HFFc6 (cell line): ENCODE measurements around the gene CTNNA2. TPM values are rescaled to one million over a fixed set of nuclear protein-coding genes. Genes with fewer than 3 reads are reported as not detected.

Experiments
- DNase-seq: peaks from one replicate; pipeline ENCODE4 v3.0.0-alpha.2; 2018
- H3K27ac Mint-ChIP-seq: 2 replicates; pipeline ENCODE4 v1.8.0; 2020; ENCODE audit warnings: mild to moderate bottlenecking, mixed read lengths
- H3K27me3 Mint-ChIP-seq: 2 replicates; pipeline ENCODE4 v1.8.0; 2021; ENCODE audit warnings: mild to moderate bottlenecking, moderate library complexity, mixed read lengths; ENCODE audit not compliant: insufficient read depth
- H3K36me3 Mint-ChIP-seq: 2 replicates; pipeline ENCODE4 v1.8.0; 2021; ENCODE audit warnings: low read depth, mixed read lengths
- H3K4me1 Mint-ChIP-seq: 2 replicates; pipeline ENCODE4 v1.8.0; 2020; ENCODE audit warnings: low read depth, mixed read lengths
- H3K4me3 Mint-ChIP-seq: 2 replicates; pipeline ENCODE4 v1.8.0; 2020; ENCODE audit warnings: mild to moderate bottlenecking, moderate library complexity, mixed read lengths
- H3K9me3 Mint-ChIP-seq: 2 replicates; pipeline ENCODE4 v1.8.0; 2020; ENCODE audit warnings: mild to moderate bottlenecking, mixed read lengths
- total RNA-seq, 6 experiments: library from RNA; stranded (reverse); fragmentation: NEBNext Ultra II Directional; extraction: Animal tissue kit (Norgen Biotek cat#: 25700); gene quantifications; 2 replicates in 1 of 6; 3 replicates in 5 of 6; pipeline ENCODE4 v1.2.3, GENCODE V29; 2021
- TF ChIP-seq, protein P1 (sequence below): fragments of 200-600 bp; sonication (generic); IDR thresholded peaks from 2 replicates; pipeline ENCODE4 v1.5.0; 2021; ENCODE audit warnings: antibody characterized with exemption, mild to moderate bottlenecking

The CTNNA2 gene
- total RNA-seq, 6 experiments from 2014 or later: not detected

DNA sequence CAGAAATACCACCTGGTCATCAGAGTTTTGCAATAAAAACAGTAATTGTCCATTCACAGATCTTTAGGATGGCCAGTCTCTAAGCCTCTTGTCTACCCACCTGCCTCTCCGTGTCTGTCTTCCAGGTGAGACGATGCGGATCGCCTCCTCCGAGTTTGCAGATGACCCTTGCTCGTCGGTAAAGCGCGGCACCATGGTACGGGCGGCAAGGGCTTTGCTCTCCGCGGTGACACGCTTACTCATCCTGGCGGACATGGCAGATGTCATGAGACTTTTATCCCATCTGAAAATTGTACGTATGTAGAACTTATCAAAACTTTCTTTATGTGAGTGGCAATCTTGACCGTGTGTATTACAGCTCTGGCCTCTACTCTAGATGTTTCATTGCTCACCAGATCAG lies 345.0 kb downstream of the CTNNA2 start:
- no peaks in the 10 kb centered on the region for H3K4me1 Mint-ChIP-seq
- no peaks in the 10 kb centered on the region for H3K36me3 Mint-ChIP-seq
- no peak for DNase-seq
- TF ChIP-seq, protein P1, sequence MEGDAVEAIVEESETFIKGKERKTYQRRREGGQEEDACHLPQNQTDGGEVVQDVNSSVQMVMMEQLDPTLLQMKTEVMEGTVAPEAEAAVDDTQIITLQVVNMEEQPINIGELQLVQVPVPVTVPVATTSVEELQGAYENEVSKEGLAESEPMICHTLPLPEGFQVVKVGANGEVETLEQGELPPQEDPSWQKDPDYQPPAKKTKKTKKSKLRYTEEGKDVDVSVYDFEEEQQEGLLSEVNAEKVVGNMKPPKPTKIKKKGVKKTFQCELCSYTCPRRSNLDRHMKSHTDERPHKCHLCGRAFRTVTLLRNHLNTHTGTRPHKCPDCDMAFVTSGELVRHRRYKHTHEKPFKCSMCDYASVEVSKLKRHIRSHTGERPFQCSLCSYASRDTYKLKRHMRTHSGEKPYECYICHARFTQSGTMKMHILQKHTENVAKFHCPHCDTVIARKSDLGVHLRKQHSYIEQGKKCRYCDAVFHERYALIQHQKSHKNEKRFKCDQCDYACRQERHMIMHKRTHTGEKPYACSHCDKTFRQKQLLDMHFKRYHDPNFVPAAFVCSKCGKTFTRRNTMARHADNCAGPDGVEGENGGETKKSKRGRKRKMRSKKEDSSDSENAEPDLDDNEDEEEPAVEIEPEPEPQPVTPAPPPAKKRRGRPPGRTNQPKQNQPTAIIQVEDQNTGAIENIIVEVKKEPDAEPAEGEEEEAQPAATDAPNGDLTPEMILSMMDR: no peak
- no peaks in the 10 kb centered on the region for H3K9me3 Mint-ChIP-seq
- H3K27ac Mint-ChIP-seq: no peak overlapping the region
- H3K4me3 Mint-ChIP-seq: no peak overlapping the region
- H3K27me3 Mint-ChIP-seq: no peaks in the 10 kb centered on the region; the same call in 1 of the 2 replicates

DNA sequence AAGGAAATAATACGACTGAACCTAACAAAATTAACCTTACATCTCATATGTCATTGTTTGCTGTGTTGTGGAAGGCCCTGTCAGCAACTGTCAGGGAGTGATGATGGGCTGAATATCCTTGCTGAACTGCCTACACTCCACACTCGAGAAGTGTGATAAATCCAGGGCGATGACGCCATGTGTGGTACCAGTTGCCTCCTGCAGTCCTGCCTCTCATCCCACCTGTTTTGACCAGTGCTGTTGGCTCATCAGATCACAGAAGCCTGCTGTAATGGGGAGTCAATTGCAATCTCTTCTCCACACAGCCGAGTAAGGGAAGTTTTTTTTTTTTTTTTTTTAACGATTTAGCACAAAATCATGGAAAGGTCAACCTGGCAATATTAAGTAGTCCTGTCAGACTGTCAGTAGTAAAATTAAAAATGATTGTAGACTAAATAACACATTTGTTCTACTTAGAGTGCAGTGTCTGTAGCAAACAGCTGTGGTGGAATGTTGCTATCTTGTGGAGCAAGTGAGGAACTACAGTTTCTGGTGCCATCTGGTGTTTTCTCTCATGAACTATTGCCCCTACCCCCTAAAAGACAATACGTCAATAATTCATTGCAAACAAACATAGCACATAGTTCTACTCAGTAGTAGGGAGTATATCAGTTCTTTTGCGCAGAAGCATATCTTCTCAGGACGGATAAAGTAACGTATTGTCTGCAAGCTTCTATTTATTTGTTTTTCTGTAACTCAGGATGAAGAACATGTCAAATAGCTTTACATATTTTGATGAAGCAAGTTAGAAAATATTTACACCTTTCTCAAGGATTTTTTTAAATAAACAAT lies 347.6 kb downstream of the CTNNA2 start:
- DNase-seq: peak; percentile 30

DNA sequence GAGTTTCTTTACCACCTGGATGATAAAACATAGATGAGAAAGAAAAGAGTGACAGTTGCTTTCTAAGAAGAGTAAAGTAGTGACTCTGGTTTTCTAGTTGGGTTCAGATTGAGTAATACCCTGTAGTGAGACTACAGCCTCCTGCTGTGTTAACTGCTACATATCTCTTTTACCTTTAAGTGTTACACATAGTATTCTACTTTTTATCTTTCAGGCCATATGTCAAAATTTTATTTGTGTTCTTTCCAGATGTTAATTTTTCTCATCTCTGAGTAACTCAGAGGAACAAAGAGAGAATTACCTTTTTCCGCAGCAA lies 348.2 kb downstream of the CTNNA2 start:
- DNase-seq: no peak
- H3K36me3 Mint-ChIP-seq: no peaks in the 10 kb centered on the region
- H3K4me1 Mint-ChIP-seq: no peaks in the 10 kb centered on the region
- no peaks in the 10 kb centered on the region; the same call in 1 of the 2 replicates for H3K27me3 Mint-ChIP-seq
- H3K9me3 Mint-ChIP-seq: no peaks in the 10 kb centered on the region
- no peak overlapping the region for H3K4me3 Mint-ChIP-seq
- no peak overlapping the region for H3K27ac Mint-ChIP-seq
- TF ChIP-seq, protein P1: no peak

More for the DNA sequence above, 347.6 kb downstream of the CTNNA2 start:
- Mint-ChIP-seq H3K36me3 (no peaks in the 10 kb centered on the region), H3K4me3 (no peak overlapping the region), H3K27me3 (no peaks in the 10 kb centered on the region; the same call in none of the 2 replicates), H3K9me3 (no peaks in the 10 kb centered on the region), H3K4me1 (no peaks in the 10 kb centered on the region), H3K27ac (no peak overlapping the region)
- TF ChIP-seq, protein P1: peak; percentile 82

DNA sequence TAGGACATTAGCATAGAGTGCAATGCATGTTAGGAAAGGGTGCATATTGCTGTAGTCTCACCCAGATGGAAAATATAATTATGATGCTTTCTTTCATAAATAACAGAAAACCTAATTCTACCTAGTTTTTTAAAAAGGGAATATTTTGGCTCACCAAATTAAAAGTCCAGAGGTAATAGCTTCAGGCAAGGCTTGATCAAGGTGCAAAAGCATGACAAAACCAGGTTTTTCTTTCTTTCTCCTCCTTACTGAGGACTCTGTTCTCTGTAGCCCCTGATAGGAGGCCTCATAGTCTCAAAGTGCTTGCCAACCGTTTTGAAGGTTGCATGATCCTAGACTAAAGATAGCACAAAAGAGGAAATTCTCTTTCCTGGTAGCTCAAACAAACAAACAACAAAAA lies 349.9 kb downstream of the CTNNA2 start:
- H3K27me3 Mint-ChIP-seq: no peaks in the 10 kb centered on the region; the same call in 1 of the 2 replicates
- DNase-seq: no peak
- no peak overlapping the region for H3K4me3 Mint-ChIP-seq
- H3K4me1 Mint-ChIP-seq: no peaks in the 10 kb centered on the region
- H3K9me3 Mint-ChIP-seq: no peaks in the 10 kb centered on the region
- H3K27ac Mint-ChIP-seq: no peak overlapping the region
- TF ChIP-seq, protein P1: no peak
- H3K36me3 Mint-ChIP-seq: no peaks in the 10 kb centered on the region

DNA sequence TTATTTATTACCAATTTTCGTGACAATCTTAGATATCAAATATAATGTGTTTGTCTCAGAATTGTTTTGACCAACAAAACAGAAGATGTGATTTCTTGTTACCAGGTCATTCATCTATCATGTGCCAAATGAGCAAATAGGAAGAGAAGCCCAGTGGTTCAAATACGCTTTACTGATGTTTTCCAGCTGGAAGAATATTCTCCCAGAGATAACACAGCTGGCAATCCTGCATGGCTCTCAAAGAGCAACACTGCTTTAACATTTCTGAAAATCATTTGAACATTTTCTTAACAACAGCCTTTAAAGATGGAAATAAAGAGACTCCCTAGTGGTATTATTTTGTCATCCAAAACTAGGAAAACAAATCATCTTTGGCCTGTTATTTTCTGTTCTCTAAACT lies 359.8 kb downstream of the CTNNA2 start:
- H3K4me3 Mint-ChIP-seq: no peak overlapping the region
- TF ChIP-seq, protein P1: no peak
- H3K27ac Mint-ChIP-seq: no peak overlapping the region
- no peaks in the 10 kb centered on the region for H3K36me3 Mint-ChIP-seq
- peaks cover 8% of the 10 kb centered on the region for H3K27me3 Mint-ChIP-seq
- H3K4me1 Mint-ChIP-seq: no peaks in the 10 kb centered on the region
- H3K9me3 Mint-ChIP-seq: no peaks in the 10 kb centered on the region
- DNase-seq: no peak
